GM19328 (cell line): ENCODE results near the gene STAG3.
"Not testable (repeated sequence)": the region's sequence is repeated elsewhere in the genome, so short reads cannot be mapped to it uniquely, and the experiment has no call there.

ENCODE experiments used
- ATAC-seq: cut with Tn5 transposase; IDR thresholded peaks from one replicate; pipeline ENCODE4 v1.9.1; 2021; ENCODE audit warnings: mild to moderate bottlenecking, moderate library complexity; ENCODE audit not compliant: unreplicated experiment

The STAG3 gene

GRCh38 chr7:100177045-100178001, at the start of gene STAG3, which contains the start of gene GPC2:
TSS of gene STAG3 (plus strand) at chr7:100177918. CDS start at chr7:100180557, 2,639 bp downstream.
TSS of gene GPC2 (minus strand) at chr7:100177381. CDS start at chr7:100177199, 182 bp downstream.
- ATAC-seq, result peak; percentile 90

GRCh38 chr7:100128637-100128963, 49.1 kb upstream of the STAG3 start:
- no peak for ATAC-seq

- not testable (repeated sequence) for ATAC-seq
Observed at GRCh38 chr7:100130220-100130607, 47.5 kb upstream of the STAG3 start.

GRCh38 chr7:100130608-100131453, 46.9 kb upstream of the STAG3 start:
- no peak for ATAC-seq

GRCh38 chr7:100132126-100132525, 45.6 kb upstream of the STAG3 start:
- no peak for ATAC-seq

GRCh38 chr7:100132697-100133151, 45.0 kb upstream of the STAG3 start:
- no peak for ATAC-seq

- no peak for ATAC-seq
Observed at GRCh38 chr7:100137851-100138760, 39.6 kb upstream of the STAG3 start.

GRCh38 chr7:100141555-100141949, 36.2 kb upstream of the STAG3 start:
- ATAC-seq, result no peak

- no peak for ATAC-seq
Observed at GRCh38 chr7:100142461-100142860, 35.3 kb upstream of the STAG3 start.

GRCh38 chr7:100146350-100146749, 31.4 kb upstream of the STAG3 start:
- not testable (repeated sequence) for ATAC-seq

- no peak for ATAC-seq
Observed at GRCh38 chr7:100147278-100147677, 30.4 kb upstream of the STAG3 start.

- ATAC-seq, result no peak
Observed at GRCh38 chr7:100148225-100148558, 29.5 kb upstream of the STAG3 start.

- ATAC-seq, result peak; percentile 98
Observed at GRCh38 chr7:100148559-100149328, 29.0 kb upstream of the STAG3 start, which contains the start of gene LAMTOR4. TSS of gene LAMTOR4 (plus strand) at chr7:100148918. CDS start at chr7:100148973, 55 bp downstream.

- no peak for ATAC-seq
Observed at GRCh38 chr7:100152404-100152803, 25.3 kb upstream of the STAG3 start.

- ATAC-seq, result no peak
Observed at GRCh38 chr7:100152937-100153666, 24.6 kb upstream of the STAG3 start.

- ATAC-seq, result no peak
Observed at GRCh38 chr7:100153708-100154535, 23.8 kb upstream of the STAG3 start.

- ATAC-seq, result no peak
Observed at GRCh38 chr7:100154651-100155491, 22.8 kb upstream of the STAG3 start.
